Esophagus muscularis mucosa (tissue), 4 donors: ENCODE results near the gene SDK2. TPM values are rescaled to one million over a fixed set of nuclear protein-coding genes. Genes with fewer than 3 reads are reported as not detected.
"Not testable (repeated sequence)": the region's sequence is repeated elsewhere in the genome, so short reads cannot be mapped to it uniquely, and the experiment has no call there.

Experiments
- DNase-seq: peaks from one replicate; pipeline ENCODE4 v3.0.0-alpha.2; 2017; ENCODE audit errors: extremely low spot score
- H3K27ac ChIP-seq, 4 donors: fragments of 200-600 bp; sonication (generic); replicated peaks in 1 of 4; 1 replicate in 3 of 4; 2 replicates in 1 of 4; pipeline ENCODE4 v1.5.1; 2016 to 2019; ENCODE audit warnings: mild to moderate bottlenecking in 1 of 4
- H3K27me3 ChIP-seq, 4 donors: fragments of 200-600 bp; sonication (generic); one replicate each; pipeline versions ENCODE4 v1.5.1 to v1.6.0; 2016 to 2019
- H3K36me3 ChIP-seq, 4 donors: fragments of 200-600 bp; sonication (generic); one replicate each; pipeline ENCODE4 v1.5.1; 2016 to 2019
- H3K4me1 ChIP-seq, 4 donors: fragments of 200-600 bp; sonication (generic); one replicate each; pipeline ENCODE4 v1.5.1; 2016 to 2019
- H3K4me3 ChIP-seq, 4 donors: fragments of 200-600 bp; sonication (generic); 1 replicate in 2 of 4; 2 replicates in 2 of 4; pipeline ENCODE4 v1.5.1; 2016 to 2019; ENCODE audit warnings: mild to moderate bottlenecking in 4 of 4, moderate library complexity in 1 of 4
- H3K9me3 ChIP-seq, 4 donors: fragments of 200-600 bp; sonication (generic); 1 replicate in 3 of 4; 2 replicates in 1 of 4; pipeline ENCODE4 v1.5.1; 2016 to 2019
- CTCF ChIP-seq, 3 experiments: fragments of 200-600 bp in 2 of 3; fragments of 450-650 bp in 1 of 3; sonication (generic) in 2 of 3; IDR thresholded peaks; one replicate each; pipeline ENCODE4 v1.5.1; 2017 to 2019; ENCODE audit warnings: antibody characterized with exemption in 3 of 3, mild to moderate bottlenecking in 2 of 3, moderate library complexity in 1 of 3
- EP300 ChIP-seq: sonication (generic); formaldehyde crosslinking; IDR thresholded peaks from one replicate; pipeline ENCODE4 v1.6.1; 2017; ENCODE audit warnings: antibody characterized with exemption
- POLR2A ChIP-seq: fragments of 450-650 bp; IDR thresholded peaks from one replicate; pipeline ENCODE4 v1.6.1; 2017; ENCODE audit warnings: antibody characterized with exemption, moderate library complexity, mild to moderate bottlenecking, low read depth
- POLR2AphosphoS5 ChIP-seq, 2 donors: sonication (generic); formaldehyde crosslinking; IDR thresholded peaks; one replicate each; pipeline ENCODE4 v1.6.1; 2017; ENCODE audit warnings: antibody characterized with exemption in 2 of 2
- WGBS: methylation state at CpG from one replicate; pipeline ENCODE4 v1.1.5; 2018; 5-methylcytosine and 5-hydroxymethylcytosine counted together
- intact Hi-C: fragments of 100-400 bp; cut with DNase I; formaldehyde crosslinking; loops from one replicate; pipeline ENCODE4 v1.15.1; 2023
- total RNA-seq, 4 donors: library from RNA; depleted of rRNA; stranded (reverse); fragments of >200 nt; gene quantifications; one replicate each; pipeline versions ENCODE4 v1.1.0 to v1.2.1, GENCODE V29; 2016

SDK2 gene
- total RNA-seq, 4 donors from 2014 or later, result 0.42 to 2.0 (median 1.2) TPM

GRCh38 chr17:73376152-73376551 lies 268.1 kb downstream of the SDK2 start:
- Histone ChIP-seq H3K36me3 (peaks cover 0 to 3% (median 0%) of the 10 kb centered on the region in 4 donors), H3K4me1 (peaks cover 0 to 5% (median 2%) of the 10 kb centered on the region in 4 donors), H3K27me3 (peaks cover 0 to 5% (median 0%) of the 10 kb centered on the region in 4 donors), H3K4me3 (no peak overlapping the region), H3K27ac (no peak overlapping the region), H3K9me3 (no peaks in the 10 kb centered on the region)
- 92% methylated on average over 11 of the region's 11 CpGs for WGBS
- no peak for DNase-seq
- TF ChIP-seq POLR2A (no peak), EP300 (no peak), CTCF (IDR thresholded peaks at IDR 0.05) (no peak), POLR2AphosphoS5 (IDR thresholded peaks at IDR 0.05) (no peak)
- intact Hi-C loops, result loop anchor here (10.0 kb wide), 1 partner anchor 191 kb away; no protein-coding TSS in a partner anchor

- intact Hi-C loops, result loop anchor here (10.0 kb wide), 1 partner anchor 187 kb away; no protein-coding TSS in a partner anchor
- 81% methylated on average over 9 of the region's 9 CpGs for WGBS
- H3K27me3 ChIP-seq, result peaks cover 0 to 9% (median 0%) of the 10 kb centered on the region in 4 donors
- H3K4me1 ChIP-seq, result peaks cover 0 to 7% (median 0%) of the 10 kb centered on the region in 4 donors
- no peak overlapping the region for H3K27ac ChIP-seq
- H3K9me3 ChIP-seq, result no peaks in the 10 kb centered on the region
- H3K4me3 ChIP-seq, result no peak overlapping the region
- H3K36me3 ChIP-seq, result peaks cover 0 to 3% (median 0%) of the 10 kb centered on the region in 4 donors
- TF ChIP-seq POLR2A, result no peak
- no peak for TF ChIP-seq EP300
- no peak for TF ChIP-seq CTCF (IDR thresholded peaks at IDR 0.05)
- TF ChIP-seq POLR2AphosphoS5 (IDR thresholded peaks at IDR 0.05), result no peak
- no peak for DNase-seq
Measured at GRCh38 chr17:73371836-73372235, 272.4 kb downstream of the SDK2 start.

GRCh38 chr17:73371285-73371684 lies 273.0 kb downstream of the SDK2 start:
- 55% methylated on average over 6 of the region's 6 CpGs for WGBS
- intact Hi-C loops, result loop anchor here (10.0 kb wide), 1 partner anchor 186 kb away; no protein-coding TSS in a partner anchor
- Histone ChIP-seq H3K4me3 (no peak overlapping the region), H3K4me1 (peaks cover 0 to 13% (median 4%) of the 10 kb centered on the region in 4 donors), H3K27ac (no peak overlapping the region), H3K36me3 (peaks cover 0 to 1% (median 0%) of the 10 kb centered on the region in 4 donors), H3K27me3 (peaks cover 0 to 9% (median 0%) of the 10 kb centered on the region in 4 donors), H3K9me3 (no peaks in the 10 kb centered on the region)
- DNase-seq, result no peak
- no peak for TF ChIP-seq POLR2A
- no peak for TF ChIP-seq POLR2AphosphoS5 (IDR thresholded peaks at IDR 0.05)
- TF ChIP-seq CTCF (IDR thresholded peaks at IDR 0.05), result no peak
- TF ChIP-seq EP300, result no peak

- not testable (repeated sequence) for H3K27ac ChIP-seq, H3K4me3 ChIP-seq, H3K27me3 ChIP-seq, H3K36me3 ChIP-seq, H3K9me3 ChIP-seq
- 39% methylated on average over 12 of the region's 14 CpGs for WGBS
- peaks cover 11 to 26% (median 16%) of the 10 kb centered on the region in 4 donors for H3K4me1 ChIP-seq
- TF ChIP-seq CTCF (IDR thresholded peaks at IDR 0.05) (peak; percentile 91 to 98 (median 98)), POLR2AphosphoS5 (IDR thresholded peaks at IDR 0.05) (peak in 1 of 2 donors; percentile 66)
- intact Hi-C loops, result loop anchor here (1.0 to 10.0 kb wide), 3 partner anchors 58 to 185 kb away; partner anchors contain the start of gene CDC42EP4
- DNase-seq, result peak; percentile 97
Measured at GRCh38 chr17:73369817-73370490, 274.3 kb downstream of the SDK2 start.
